HG03108 (cell line): ENCODE measurements around the gene PRPSAP2.
A peak's percentile ranks its signal among the peaks of the same experiment; 100 is the strongest.
"Not testable (repeated sequence)": the region's sequence is repeated elsewhere in the genome, so short reads cannot be mapped to it uniquely, and the experiment has no call there.

ENCODE experiments used
- ATAC-seq: cut with Tn5 transposase; IDR thresholded peaks from one replicate; pipeline ENCODE4 v1.9.1; 2021; ENCODE audit warnings: moderate library complexity; ENCODE audit not compliant: unreplicated experiment

Gene PRPSAP2

DNA sequence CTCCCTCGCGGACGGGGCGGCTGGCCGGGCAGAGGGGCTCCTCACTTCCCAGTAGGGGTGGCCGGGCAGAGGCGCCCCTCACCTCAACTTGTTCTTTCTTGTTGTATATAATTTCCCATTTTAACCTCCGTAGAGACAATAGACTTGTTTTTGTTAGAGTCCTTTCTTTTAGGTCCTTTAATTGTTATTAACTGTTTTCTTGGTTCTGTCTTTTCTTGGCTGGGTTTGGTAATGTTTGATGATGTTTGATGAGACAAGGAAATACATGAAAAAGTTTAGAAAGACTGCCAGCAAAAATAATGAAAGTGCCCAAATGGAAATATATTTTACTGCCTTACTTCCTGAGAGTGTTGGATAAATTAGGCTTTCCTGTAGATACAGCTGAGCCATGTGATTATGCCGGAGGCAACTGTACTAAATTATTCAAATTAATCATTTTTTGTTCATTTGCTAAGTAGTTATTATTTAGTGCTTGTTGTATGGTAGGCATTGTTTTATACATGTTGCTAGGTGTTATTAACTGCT lies 30.9 kb downstream of the PRPSAP2 start:
- no peak for ATAC-seq

DNA sequence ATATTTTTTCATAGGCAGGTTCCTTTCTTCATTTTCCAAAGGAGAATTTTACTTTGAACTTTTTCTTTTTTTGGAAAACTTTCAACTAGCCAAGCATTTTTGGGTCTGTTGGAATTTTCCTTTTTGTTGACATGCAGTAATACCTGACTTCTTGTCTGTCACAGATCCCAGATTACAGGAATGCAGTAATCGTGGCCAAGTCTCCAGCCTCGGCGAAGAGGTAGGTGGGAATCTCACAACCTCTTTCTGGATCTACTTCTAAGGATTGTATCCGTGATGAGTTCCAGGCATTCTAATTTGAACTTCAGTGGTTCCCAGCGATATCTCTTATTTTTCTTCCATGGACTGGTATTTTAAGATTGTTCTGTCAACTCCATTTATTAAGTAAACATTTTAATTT lies 31.7 kb downstream of the PRPSAP2 start:
- no peak for ATAC-seq

DNA sequence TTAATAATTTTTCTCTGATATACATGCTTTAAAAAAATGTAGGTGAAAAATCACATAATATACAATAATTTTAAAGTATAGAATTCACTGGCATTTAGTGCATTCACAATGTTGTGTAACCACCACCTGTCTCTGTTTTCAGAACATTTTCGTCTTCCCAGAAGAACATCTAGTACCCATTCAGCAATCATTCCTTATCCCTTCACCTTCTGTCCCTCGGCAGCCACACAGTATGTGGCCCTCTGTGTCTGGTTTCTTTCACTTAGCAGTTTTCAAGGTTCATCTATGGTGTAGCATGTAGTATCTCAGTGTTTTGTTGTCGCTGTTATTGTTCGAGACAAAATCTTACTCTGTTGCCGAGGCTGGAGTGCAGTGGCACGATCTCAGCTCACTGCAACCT lies 33.6 kb downstream of the PRPSAP2 start:
- no peak for ATAC-seq

- ATAC-seq, result no peak
Measured at GRCh38 chr17:18896146-18896545, 38.2 kb downstream of the PRPSAP2 start.

DNA sequence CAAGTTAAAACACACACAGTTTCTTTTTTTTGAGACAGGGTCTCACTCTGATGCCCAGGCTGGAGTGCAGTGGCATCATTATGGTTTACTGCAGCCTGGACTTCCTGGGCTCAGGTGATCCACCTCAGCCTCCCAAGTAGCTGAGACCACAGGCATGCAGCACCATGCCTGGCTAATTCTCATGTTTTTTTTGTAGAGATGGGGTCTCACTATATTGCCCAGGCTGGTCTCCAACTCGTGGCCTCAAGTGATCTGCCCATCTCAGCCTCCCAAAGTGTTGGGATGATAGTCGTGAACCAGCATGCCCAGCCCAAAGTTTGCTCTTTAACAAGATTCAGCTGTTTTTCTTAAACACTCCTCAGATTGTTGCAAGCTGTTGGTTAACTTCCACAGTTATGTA lies 39.0 kb downstream of the PRPSAP2 start:
- ATAC-seq, result no peak

GRCh38 chr17:18904482-18904881 lies 46.6 kb downstream of the PRPSAP2 start:
- no peak for ATAC-seq

GRCh38 chr17:18905226-18905625 lies 47.3 kb downstream of the PRPSAP2 start:
- no peak for ATAC-seq

DNA sequence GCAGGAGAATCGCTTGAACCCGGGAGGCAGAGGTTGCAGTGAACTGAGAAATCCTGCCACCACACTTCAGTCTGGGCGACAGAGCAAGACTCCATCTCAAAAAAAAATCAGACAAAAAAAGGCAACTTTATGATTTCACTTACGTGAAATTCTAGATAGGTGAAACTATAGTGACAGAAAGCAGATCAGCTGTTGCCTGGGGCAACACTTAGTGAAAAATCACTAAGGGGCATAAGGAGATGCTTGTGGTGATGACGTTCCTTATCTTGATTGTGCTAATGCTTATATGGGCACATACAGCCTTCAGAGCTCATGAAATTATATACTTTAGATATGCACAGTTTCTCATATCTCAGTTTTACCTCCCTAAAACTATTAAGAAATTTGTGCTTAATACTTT lies 52.4 kb downstream of the PRPSAP2 start:
- no peak for ATAC-seq

- no peak for ATAC-seq
Measured at GRCh38 chr17:18910881-18911280, 53.0 kb downstream of the PRPSAP2 start.

- no peak for ATAC-seq
Measured at GRCh38 chr17:18916816-18917500, 59.0 kb downstream of the PRPSAP2 start.

- no peak for ATAC-seq
Measured at GRCh38 chr17:18917506-18918032, 59.6 kb downstream of the PRPSAP2 start.

GRCh38 chr17:18919963-18920362 lies 62.0 kb downstream of the PRPSAP2 start:
- ATAC-seq, result no peak

GRCh38 chr17:18920911-18921441 lies 63.0 kb downstream of the PRPSAP2 start:
- no peak for ATAC-seq

GRCh38 chr17:18921485-18921884 lies 63.6 kb downstream of the PRPSAP2 start:
- no peak for ATAC-seq

DNA sequence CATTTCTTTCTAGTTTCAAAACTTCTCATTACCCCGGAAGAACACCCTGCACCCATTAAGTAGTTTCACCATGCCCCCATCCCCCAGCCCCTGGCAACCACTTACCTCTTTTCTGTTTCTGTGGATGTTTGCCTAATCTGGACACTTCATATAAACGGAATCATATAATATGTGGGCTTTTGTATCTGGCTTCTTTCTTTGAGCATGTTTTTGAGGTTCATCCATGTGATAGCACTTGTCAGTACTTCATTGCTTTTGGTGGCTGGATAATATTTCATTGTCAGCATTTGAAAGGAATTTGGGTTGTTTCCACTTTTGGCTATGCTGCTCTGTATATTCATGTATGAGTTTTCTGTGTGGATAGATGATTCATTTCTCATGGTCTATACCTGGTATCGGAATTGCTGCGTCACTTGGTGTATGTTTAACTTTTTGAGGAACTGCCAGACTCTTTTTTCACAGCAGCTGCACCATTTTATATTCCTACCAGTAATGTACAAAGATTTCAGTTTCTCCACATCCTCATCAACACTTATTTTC lies 64.1 kb downstream of the PRPSAP2 start:
- ATAC-seq, result peak; percentile 74

DNA sequence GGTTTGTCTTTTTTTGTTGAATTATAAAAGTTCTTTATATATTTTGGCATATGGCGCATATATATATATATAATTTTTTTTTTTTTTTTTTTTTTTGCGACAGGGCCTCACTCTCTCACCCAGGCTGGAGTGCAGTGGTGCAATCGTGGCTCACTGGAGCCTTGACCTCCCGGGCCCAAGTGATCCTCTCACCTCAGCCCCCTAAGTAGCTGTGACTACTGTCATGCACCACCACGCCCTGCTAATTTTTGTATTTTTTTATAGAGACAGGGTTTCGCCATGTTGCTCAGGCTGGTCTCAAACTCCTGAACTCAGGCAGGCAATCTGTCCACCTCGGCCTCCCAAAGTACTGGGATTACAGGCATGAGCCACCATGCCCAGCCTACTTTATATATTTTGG lies 64.7 kb downstream of the PRPSAP2 start:
- ATAC-seq, result not testable (repeated sequence)

DNA sequence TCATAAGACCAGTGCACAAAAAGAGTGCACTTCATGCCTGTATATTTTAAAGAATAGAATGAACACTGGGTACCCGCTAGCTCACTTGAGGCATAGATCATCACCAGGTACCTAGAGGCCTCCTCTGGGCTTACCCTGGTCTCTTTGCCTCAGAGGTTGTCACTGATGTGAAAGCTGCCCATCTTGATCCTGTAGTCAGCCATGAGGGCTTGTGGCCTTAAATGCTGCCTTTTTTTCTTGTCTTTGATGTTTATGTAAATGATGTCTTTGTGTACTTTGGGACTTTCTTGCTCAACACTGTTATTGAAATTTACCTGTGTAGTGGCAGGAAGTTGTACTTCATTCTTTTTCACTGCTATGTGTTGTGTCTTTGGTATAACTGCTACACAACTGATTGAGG lies 67.3 kb downstream of the PRPSAP2 start:
- no peak for ATAC-seq

GRCh38 chr17:18928628-18929125 lies 70.7 kb downstream of the PRPSAP2 start:
- ATAC-seq, result no peak

DNA sequence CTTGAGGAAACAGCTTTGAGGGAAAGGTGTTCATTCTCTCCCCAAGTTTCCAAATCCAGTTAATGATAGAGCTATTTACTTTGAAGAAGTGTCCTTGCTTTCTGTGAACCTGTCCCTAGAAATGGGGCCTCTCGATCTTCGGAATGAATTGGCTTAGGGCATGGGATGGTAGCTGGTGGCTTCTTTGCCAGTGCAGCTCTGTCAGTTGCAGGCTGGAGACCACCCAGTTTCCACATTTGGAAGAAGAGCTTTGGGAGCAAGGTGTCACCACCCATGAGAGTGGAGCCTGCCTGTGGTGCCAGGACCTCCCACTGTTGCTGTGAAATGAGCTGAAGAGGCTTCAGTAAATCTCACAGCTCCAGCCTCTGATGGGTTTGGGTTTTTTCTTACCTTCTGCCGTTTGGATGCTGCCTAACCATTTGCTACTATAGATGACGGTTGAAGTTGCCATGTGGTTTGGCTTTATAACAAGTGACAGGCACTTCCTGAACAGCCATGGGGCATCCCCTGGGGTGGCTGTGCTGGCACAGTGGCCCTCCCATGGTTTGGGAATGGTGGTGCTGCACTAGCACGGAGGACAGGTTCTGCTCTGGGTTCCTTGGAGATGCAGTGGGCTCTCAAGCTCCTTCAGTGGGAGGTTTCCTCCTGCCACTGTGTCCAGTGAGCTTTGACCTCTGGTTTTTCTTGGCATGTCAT lies 74.6 kb downstream of the PRPSAP2 start:
- no peak for ATAC-seq

GRCh38 chr17:18933102-18934058 lies 75.4 kb downstream of the PRPSAP2 start:
- ATAC-seq, result no peak
